ENCODE results near the gene RMI2. TPM values are rescaled to one million over a fixed set of nuclear protein-coding genes. Genes with fewer than 3 reads are reported as not detected.

Gene RMI2
- total and polyA plus RNA-seq, 8 donors, result 0.35 to 3.2 (median 1.2) TPM

- WGBS, 2 donors, result 11% methylated on average over 3 of the region's 3 CpGs
- ATAC-seq, result no peak
- DNase-seq, result no peak
- no peak for TF ChIP-seq CTCF (IDR thresholded peaks at IDR 0.05)
- no peaks in the 10 kb centered on the region for H3K27me3 ChIP-seq
- intact Hi-C loops (cut with DNase I), result loop anchor here in 2 of 3 donors (10.0 kb wide), 3 partner anchors 249 to 399 kb away; partner anchors contain the start of gene ZC3H7A (in 1 of the 2)
- H3K27ac ChIP-seq, result no peak overlapping the region
- H3K36me3 ChIP-seq, result no peaks in the 10 kb centered on the region
- peaks cover 0 to 9% (median 5%) of the 10 kb centered on the region in 3 donors for H3K4me1 ChIP-seq
- no peak for FAIRE-seq
- no peak overlapping the region for H3K4me3 ChIP-seq
- H3K9me3 ChIP-seq, result no peaks in the 10 kb centered on the region
Measured at GRCh38 chr16:11395949-11396240, 50.6 kb downstream of the RMI2 start.

GRCh38 chr16:11396241-11397048 is 51.2 kb downstream of the RMI2 start:
- H3K36me3 ChIP-seq, result no peaks in the 10 kb centered on the region
- peak; percentile 53 to 88 (median 80) for DNase-seq
- peaks cover 2 to 11% (median 4%) of the 10 kb centered on the region in 3 donors for H3K4me1 ChIP-seq
- H3K9me3 ChIP-seq, result no peaks in the 10 kb centered on the region
- TF ChIP-seq CTCF (IDR thresholded peaks at IDR 0.05), result peak; percentile 96 to 99 (median 98)
- intact Hi-C loops (cut with DNase I), result loop anchor here in 2 of 3 donors (10.0 kb wide), 3 partner anchors 248 to 398 kb away; partner anchors contain the start of gene ZC3H7A (in 1 of the 2)
- ATAC-seq, result peak; percentile 41 to 77 (median 68)
- H3K27ac ChIP-seq, result no peak overlapping the region
- no peak overlapping the region for H3K4me3 ChIP-seq
- no peak for FAIRE-seq
- H3K27me3 ChIP-seq, result no peaks in the 10 kb centered on the region
- WGBS, 2 donors, result 29 to 33% methylated on average over 24 of the region's 24 CpGs

GRCh38 chr16:11398136-11398535 is 52.9 kb downstream of the RMI2 start:
- H3K4me1 ChIP-seq, result peaks cover 0 to 9% (median 5%) of the 10 kb centered on the region in 3 donors
- WGBS, 2 donors, result 88 to 93% methylated on average over 10 of the region's 10 CpGs
- H3K36me3 ChIP-seq, result no peaks in the 10 kb centered on the region
- FAIRE-seq (no peak), DNase-seq (peak in 2 of 6 donors; percentile 45 to 51), ATAC-seq (no peak)
- H3K27me3 ChIP-seq, result no peaks in the 10 kb centered on the region
- no peak overlapping the region for H3K4me3 ChIP-seq
- intact Hi-C loops (cut with DNase I), result loop anchor here in 2 of 3 donors (10.0 kb wide), 3 partner anchors 247 to 397 kb away; partner anchors contain the start of gene ZC3H7A (in 1 of the 2)
- no peaks in the 10 kb centered on the region for H3K9me3 ChIP-seq
- H3K27ac ChIP-seq, result no peak overlapping the region
- no peak for TF ChIP-seq CTCF (IDR thresholded peaks at IDR 0.05)

- peak in 2 of 6 donors; percentile 23 to 41 for DNase-seq
- Histone ChIP-seq H3K4me1 (peaks cover 0 to 9% (median 5%) of the 10 kb centered on the region in 3 donors), H3K36me3 (no peaks in the 10 kb centered on the region), H3K27me3 (no peaks in the 10 kb centered on the region), H3K27ac (no peak overlapping the region), H3K4me3 (no peak overlapping the region), H3K9me3 (no peaks in the 10 kb centered on the region)
- TF ChIP-seq CTCF (IDR thresholded peaks at IDR 0.05), result no peak
- intact Hi-C loops (cut with DNase I), result loop anchor here in 2 of 3 donors (10.0 kb wide), 3 partner anchors 246 to 396 kb away; partner anchors contain the start of gene ZC3H7A (in 1 of the 2)
- FAIRE-seq, result no peak
- 86 to 91% methylated on average over 14 of the region's 14 CpGs for WGBS, 2 donors
- ATAC-seq, result no peak
Measured at GRCh38 chr16:11398851-11399250, 53.6 kb downstream of the RMI2 start.
